ENCODE data around the gene BLOC1S4.
"Not testable (repeated sequence)": the region's sequence is repeated elsewhere in the genome, so short reads cannot be mapped to it uniquely, and the experiment has no call there.

BLOC1S4 gene

GRCh38 chr4:6719611-6720179 lies 3.7 kb downstream of the BLOC1S4 start:
- DNase-seq, result no peak

- peak; percentile 85 for DNase-seq
These were observed 4.3 kb downstream of the BLOC1S4 start for GRCh38 chr4:6720202-6720699.

GRCh38 chr4:6721121-6721520 lies 5.1 kb downstream of the BLOC1S4 start:
- DNase-seq, result no peak

DNA sequence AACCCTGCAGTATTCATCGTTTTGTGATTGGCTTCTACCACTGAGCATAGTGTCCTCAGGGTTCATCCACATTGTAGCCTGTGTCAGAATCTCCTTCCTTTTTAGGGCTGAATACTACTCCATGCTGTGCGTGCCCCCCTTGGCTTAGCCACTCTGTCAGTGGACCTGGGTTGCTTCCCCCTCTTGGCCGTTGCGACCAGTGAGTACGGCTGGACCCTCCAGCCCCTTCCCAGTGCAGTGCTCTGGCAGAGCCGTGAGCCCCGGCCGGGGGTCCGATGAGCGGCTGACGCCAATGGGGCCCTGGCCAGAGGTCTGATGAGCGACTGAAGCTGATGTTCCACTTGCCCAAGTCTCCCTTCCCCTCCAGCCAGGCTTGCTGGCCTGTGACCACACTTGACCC lies 6.9 kb downstream of the BLOC1S4 start:
- DNase-seq, result no peak

DNA sequence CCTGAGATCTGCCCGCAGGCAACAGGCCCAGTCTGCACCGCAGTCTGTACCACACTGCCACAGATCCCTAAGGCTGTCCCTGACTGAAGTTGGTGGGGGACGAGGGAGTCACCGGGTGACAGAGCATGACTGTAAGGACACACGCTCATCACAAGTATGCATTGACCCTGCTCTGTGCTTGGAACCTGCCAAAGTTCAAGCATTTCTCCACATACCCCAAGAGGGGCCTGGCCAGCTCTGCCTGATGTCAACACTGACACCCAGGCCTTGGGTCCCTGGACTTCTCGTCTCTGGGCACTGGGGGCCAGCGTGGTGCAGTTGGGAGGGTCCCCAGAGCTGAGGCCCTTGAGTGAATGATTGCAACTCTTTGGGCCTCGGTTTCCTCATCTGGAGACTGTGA lies 7.9 kb downstream of the BLOC1S4 start:
- no peak for DNase-seq

GRCh38 chr4:6724421-6725111 lies 8.6 kb downstream of the BLOC1S4 start:
- DNase-seq, result no peak

DNA sequence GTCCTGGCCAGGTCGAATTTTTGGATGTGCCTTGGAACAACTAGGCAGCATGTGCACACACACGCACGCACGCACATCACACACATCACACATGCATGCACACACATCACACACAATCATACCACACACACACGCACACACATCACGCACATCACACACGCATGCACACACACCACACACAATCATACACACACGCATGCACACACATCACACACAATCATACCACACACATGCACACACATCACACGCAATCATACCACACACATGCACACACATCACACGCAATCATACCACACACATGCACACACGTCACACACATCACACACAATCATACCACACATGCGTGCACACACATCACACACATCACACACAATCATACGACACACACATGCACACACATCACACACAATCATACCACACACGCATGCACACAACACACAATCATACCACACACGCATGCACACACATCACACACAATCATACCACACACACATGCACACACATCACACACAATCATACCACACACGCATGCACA lies 9.5 kb downstream of the BLOC1S4 start:
- not testable (repeated sequence) for DNase-seq

DNA sequence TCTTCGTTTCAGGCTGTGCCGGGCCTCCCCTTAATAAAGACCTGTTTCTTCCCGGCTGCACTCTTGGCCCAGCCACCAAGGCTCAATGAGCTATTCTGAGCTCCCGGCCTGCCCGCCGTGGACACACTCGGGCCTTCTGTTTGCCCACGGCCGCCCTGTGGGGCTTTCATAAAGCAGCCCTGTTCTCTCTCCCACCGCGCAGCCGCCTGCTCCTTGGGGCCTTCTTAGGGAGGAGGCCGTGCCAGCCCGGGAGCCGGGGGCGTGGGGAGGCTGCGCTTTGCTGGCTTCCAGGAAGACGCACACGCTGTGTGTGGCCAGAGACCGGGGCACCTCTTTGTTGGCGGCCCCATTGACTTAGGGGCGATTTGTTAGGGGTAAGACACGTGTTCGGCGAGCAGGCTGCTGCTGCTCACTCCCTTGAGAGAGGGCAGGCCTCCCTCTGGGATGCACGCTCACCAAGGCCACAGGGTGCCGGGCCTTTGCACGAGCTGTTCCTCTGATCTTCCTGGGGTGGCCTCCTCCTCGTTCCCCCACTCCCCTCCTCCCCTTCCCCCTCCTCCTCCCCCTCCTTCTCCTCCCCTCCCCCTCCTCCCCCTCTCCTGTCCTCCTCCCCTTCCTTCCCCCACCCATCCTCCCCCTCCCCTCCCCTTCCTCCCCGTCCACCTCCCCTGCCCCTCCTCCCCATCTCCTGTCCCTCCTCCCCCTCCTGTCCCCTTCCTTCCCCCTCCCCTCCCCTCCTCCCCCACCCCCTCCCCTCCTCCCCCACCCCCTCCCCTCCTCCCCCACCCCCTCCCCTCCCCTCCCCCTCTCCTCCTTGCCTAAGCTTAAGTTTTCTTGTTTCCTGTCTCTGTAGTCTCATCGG lies 11.3 kb downstream of the BLOC1S4 start:
- DNase-seq, result no peak

- no peak for DNase-seq
These were observed 11.9 kb downstream of the BLOC1S4 start for GRCh38 chr4:6727943-6728250.

DNA sequence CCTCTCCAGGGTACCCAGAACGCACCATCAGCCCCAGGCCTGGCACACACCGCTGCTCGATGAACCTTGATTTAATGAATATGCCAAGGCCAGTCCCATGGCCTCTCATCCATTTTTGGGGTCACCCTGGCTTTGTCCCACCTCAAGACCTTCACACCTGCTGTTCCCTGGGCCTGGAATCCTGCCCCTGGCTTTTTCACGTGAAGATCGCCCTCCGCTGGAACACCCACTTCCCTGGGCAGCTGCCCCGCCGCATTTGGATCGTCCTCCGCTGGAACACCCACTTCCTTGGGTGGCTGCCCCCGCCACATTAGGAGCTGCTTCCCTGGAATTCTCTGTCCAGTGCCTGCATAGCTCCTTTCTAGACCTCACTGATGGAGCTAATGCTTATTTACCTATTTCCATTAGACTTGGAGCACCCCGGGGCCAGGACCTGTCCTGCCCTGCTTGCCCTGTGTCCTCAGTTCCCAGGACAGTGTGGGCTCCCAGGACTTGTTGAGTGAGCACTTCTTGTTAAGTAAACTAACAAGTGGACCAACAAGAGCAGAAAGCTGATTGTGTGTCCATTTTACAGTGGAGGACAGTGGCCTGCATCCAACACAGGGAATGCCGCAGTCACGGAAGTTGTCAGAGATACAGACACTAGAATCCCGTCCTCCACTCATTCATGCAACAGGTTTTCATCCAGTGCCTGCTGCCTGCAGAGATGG lies 12.5 kb downstream of the BLOC1S4 start:
- no peak for DNase-seq

DNA sequence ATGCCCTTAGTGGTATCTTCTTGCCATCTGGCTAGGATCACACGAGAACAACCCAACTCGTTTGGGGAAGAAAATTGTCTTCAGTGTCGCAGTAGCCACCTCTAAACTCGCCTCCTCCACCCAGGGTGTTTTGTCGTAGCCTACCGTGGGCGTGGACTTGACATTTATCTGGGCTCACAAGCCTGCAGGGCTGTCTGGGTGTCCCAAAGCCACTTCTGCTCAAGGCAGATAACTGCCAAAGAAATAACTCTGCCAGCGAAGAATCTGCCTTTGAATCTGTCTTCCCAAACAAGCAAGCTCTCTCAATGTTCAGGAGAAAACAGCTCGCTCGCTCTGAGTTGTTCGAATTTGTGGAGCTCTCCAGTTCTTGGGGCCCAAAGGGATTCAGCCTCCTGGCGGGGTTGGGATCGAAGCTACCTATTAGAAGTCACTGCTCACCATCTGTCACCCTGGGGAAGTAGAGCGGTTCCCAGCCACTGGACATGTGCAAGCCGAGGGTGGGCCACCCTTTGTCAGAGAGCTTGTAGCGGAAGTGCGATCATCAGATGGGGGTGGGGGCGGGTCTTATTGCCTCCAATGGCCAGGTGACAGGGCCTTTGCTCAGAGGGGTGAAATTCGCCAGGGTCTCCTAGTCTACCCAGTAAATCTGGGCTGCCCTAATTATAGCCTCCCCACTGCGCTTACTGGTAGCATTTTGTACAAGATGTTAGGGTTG lies 14.8 kb downstream of the BLOC1S4 start:
- DNase-seq, result peak; percentile 90

DNA sequence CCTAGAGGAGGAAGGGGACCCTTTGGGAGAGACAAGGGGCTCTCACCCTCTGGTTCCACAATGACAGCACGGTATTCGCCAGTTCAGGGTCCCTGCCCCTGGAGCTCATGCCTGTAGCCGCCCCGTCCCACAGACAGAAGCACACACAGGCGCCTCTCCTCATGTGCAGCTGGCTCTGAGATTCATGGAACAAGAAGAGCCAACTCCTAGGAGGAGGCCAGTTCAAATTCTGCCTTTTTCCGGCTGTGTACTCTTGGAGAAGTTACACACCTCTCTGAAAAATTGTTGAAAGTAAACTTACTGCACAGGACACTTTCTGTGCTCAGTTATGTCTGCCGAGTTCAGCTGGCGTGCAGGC lies 15.3 kb downstream of the BLOC1S4 start:
- DNase-seq, result no peak

DNA sequence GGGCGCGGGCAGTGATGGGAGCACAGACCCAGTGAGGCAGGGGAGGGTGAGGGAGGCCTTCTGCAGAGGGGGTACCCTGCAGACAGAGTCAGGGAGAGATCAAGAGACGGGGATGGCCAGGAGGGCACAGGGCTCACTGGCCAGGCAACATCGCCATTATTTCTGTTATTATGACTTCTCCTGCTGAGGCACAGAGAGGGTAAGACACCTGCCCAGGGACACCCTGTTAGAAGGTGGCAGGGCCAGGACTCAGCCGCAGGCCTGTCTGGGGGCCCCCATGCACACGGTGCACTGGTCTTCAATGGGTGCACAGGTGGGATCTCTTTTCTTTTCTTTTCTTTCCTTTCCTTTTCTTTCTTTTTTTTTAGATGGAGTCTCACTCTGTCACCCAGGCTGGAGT lies 15.8 kb downstream of the BLOC1S4 start:
- DNase-seq, result no peak

GRCh38 chr4:6732441-6733357 lies 16.7 kb downstream of the BLOC1S4 start:
- no peak for DNase-seq

DNA sequence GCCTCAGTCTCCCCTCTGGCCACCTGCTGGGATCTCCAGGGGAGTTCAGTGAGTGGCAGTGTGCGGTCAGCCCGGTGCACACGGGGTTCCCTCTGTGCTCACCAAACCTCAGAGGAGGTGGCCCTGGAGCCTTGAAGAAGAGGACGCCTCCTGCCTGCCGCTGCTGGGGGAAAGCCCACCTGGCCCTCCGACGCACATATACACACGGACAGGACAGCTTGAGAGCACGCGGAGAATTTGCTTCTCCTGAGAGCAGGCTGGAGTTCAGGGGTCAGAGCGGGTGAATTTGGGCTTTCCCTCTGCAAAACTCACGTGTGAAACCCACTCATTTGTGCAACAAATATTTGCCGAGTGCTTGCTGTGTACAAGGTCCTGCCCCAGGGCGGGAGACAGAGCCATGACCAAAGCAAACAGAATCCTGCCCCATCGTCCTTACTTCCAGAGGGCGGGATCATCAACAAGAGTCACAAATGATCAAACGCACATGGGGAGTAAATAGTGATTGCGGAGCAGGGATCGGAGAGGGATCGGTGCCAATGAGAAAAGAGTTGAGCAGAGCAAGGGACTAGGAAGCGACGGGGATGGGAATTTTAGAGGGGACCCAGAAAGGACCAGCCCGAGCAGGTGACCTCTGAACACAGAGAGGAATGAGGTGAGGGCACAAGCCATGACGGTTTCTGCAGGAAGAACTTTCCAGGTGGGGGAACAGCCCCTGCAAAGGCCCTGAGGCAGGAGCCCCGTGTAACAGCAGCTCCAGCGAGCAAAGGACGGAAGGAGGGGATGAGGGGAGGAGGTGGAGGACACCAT lies 17.6 kb downstream of the BLOC1S4 start:
- DNase-seq, result no peak

DNA sequence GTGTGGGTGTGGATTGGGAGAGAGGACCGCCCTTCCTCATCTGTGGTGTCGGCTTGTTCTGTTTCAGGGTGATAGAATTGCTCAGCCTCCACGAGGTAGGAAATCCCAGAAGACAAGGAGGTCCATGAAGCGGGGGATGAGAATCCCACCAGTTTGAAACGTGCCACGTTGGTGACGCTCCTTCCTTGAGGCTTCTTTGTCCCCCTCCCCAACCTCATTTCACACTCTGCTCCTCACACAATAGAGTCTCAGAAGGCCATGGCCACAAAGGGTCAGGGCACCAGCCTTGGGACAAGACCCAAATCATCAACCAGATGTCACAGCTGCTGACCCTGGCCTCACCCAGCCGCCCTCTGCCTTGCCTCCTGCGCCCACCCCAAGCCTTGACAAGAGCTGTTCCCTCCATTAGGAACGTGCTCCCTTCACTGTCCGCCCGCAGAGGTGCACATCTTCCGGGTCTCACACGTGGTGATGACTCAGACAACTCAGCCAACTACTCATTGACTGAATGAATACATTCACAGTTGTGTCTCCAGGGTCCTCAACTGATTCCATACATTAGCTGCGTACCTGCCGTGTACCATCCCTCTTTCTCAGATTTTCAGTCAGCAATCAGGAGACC lies 18.3 kb downstream of the BLOC1S4 start:
- DNase-seq, result no peak

DNA sequence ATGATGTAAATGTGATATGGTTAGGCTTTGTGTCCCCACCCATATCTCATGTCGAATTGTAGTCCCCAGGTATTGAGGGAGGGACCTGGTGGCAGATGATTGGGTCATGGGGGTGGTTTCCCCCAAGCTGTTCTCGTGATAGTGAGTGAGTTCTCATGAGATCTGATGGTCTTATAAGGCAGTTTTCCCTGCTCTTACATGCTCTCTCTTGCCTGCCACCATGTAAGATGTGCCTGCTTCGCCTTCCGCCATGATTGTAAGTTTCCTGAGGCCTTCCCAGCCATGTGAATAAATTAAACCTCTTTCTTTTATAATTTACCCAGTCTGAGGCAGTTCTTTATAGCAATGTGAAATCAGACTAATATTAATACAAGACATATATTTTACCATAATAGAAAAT lies 23.9 kb downstream of the BLOC1S4 start:
- DNase-seq, result no peak

DNA sequence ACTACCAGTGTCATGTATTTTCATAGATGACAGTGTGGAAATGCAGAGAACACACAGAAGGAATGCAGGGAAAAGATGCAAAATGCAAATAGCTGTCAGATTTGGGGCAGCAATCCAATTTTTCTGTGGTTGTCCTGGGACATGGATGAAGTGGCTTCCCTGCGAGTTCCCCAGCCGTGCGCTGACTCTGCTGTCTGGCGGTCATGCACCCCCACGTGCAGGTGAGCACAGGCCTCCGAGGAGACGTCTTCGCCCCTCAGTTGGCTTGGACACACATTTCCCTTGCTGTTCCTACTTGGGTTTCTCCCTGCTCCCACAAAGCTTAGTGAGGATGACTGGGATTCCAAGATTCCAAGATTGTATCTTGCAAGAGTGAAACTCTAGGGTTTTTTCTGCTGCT lies 24.4 kb downstream of the BLOC1S4 start:
- DNase-seq, result no peak

DNA sequence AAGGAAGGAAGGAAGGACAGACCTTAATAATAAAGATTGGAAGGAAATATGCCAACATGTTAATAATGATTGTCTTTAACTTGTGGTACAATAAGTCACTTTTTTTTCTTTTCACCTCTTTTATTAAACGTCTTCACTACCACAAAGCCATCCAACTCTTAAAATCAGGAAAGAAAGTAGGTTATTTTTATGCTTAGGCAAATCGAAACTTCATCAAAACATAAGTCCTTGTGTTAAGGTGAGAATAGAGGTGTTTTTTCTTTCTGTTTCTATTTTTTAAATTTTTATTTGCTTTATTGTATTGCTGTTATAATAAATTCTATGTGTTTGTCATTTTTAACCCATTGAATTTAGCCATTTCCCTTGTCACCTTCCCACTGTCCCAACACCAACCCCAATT lies 26.5 kb downstream of the BLOC1S4 start:
- DNase-seq, result no peak

DNA sequence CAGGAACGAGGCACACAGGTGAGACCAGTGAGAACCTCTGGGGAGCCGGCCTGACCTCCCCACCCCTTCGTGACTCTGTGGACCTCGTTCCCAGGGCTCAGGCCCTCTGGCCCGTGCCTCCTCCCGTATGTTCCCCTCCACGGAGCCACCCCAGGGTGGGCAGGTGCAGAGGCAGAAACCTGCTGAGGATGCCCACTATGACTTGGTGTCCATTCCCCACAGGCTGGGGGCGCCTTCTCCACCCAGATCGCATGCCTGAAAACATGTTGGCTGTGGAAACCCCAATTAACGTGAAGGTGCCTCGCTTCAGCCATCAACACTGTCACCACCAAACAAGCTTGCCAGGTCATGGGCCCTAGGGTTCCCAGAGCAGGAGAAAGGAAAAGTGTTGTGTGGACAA lies 27.0 kb downstream of the BLOC1S4 start:
- no peak for DNase-seq
